GM18507 (cell line): Measurements from ENCODE around the gene ABCG8.

Source experiments
- DNase-seq: peaks from one replicate; pipeline ENCODE4 v3.0.0; 2011; ENCODE audit warnings: low read depth; ENCODE audit not compliant: insufficient read length; ENCODE audit errors: extremely low spot score
- FAIRE-seq: peaks from 2 replicates; lab custom pipeline; 2011; peaks lifted over from hg19 to GRCh38; lab: Jason Lieb, UNC

The ABCG8 gene

DNA sequence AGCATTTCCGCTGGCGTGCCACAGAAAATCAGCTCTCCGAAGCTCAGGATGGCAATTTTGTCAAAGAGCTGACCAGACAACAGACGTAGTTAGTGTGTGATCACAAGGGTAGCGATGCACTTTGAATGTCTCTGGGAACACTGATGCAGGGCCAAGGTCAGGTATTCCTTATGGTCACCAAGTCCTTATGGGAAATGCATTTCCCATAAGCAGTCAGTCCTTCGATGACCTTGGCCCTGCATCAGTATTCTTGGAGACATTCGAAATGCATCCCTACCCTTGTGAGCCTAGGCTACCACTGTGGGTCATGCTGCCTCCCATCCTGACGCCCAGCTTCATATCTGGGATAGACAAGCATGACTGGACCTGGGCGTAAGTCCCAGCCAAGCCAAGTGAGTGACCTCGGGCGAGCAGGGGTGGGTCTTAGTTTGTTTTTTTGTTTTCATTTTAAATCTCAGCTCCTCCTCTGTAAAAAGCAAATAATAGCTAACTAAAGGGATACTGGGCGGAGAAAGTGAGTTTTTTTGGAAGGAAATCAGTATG is 13.7 kb upstream of the ABCG8 start:
- DNase-seq (no peak), FAIRE-seq (no peak)

DNA sequence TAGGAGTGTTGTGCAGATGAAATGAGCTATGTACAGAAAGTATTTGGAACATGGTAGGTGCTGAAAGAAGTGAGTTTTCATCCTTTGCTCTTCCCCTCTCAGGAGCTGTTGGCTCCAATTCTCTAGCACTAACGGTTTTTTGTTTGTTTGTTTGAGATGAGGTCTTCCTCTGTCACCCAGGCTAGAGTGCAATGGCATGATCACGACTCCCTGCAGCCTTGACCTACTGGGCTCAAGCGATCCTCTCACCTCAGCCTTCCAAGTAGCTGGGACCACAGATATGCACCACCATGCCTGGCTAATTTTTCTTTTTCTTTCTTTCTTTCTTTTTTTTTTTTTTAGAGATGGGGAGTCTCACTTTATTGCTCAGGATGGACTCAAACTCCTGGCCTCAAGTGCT is 12.9 kb upstream of the ABCG8 start:
- FAIRE-seq (no peak), DNase-seq (no peak)

DNA sequence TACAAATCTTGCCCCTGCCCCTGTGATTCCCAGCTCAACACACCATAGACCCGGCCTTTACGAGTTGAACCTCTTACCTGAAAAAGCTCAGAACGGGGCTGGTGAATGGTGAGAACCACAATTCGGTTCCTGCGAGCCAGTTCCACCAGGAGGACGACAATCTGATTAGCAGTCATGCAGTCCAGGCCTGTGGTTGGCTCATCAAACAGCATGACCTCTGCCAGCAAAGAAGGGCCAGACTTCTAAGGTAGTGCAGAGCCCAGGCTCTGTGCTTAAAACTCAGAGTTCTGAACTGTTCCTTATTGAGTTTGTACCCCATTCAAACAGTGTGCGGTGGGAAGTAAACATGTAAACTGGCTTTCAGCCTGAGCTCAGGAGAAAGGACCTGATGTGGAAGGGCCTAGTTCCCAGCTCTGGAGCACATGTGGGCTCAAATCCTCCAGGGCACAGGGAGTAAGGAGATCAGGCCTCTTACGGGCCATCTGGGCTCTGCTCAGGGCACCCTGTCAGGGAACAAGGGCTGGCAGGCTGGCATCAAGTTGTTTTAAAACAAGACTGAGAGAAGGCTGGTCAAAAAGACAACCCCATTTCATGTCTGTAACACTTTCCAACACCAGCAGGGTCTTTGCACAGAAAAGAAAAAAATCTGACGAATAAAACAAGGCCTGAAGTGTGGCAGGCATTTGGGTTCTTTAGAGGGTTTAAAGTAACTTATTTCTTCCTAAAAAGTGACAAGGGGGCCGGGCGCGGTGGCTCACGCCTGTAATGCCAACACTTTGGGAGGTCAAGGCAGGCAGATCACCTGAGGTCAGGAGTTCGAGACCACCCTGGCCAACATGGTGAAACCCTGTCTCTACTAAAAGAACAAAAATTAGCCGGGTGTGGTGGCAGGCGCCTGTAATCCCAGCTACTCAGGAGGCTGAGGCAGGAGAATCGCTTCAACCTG is 12.2 kb upstream of the ABCG8 start:
- FAIRE-seq, result no peak
- DNase-seq, result no peak

DNA sequence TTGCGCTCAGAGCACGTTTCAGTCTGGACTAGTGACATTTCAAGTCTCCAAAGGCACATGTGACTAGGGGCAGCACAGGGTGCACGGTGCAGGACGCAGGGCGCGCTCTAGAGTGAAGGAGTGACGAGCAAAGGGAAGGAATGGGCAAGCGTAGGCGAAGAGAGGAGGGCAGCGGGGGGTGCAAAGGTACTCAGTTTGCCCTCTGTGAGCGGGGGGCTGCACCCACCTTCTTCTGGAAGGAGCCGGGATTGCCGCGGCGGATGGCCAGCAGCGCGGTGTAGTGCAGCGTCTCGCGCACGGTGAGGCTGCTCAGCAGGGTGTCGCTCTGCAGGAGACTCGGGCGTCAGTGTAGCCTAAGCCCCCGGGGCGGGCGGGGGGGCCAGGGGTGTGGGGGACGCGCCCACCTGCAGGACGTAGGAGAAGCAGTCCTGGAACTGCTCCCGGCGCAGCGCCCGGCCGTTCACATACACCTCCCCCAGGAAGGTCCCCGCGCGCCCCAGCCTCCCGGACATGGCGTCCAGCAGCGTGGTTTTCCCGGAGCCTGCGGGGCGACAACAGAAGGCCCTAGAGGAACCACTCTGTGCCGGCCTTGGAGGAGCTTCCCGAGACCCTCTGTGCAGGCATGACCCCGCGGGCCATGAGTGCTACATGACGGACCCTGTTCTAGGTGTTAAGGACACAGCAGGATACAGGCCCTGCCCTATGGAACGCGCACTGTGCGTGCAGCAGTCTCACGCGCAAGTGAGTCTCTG is 7.1 kb upstream of the ABCG8 start:
- DNase-seq (no peak), FAIRE-seq (no peak)

DNA sequence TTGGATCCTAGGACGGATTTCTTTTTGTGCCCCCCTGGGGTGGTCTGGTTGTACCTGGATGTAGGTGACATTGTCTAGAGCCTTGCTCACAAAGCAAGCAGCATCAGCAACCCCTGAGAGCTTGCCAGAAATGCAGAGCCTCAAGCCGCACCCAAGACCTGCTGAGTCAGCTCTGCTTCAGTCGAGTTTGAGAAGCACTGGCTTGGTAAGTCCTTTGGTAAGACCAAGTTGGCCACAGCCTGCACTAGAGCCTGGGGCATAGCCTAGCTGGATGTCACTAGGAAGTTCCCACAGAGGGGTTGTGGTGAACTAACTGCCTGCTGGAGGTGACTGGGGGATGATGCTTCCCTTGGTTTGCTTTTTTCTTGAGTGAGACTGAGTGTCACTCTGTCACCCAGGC is 6.3 kb upstream of the ABCG8 start:
- DNase-seq, result no peak
- FAIRE-seq, result no peak

DNA sequence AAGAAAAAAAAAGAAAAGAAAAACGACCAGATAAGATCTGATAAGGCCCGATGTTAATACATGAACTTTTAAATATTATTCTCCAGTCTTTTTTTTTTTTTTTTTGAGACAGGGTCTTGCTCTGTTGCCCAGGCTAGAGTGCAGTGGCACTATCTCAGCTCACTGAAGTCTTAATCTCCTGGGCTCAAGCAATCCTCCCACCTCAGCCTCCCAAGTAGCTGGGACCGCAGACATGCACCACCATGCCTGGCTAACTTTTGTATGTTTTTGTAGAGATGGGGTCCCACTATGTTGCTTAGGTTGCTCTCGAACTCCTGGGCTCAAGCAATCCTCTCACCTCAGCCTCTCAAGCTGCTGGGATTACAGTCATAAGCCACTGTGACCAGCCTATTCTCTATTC is 1.7 kb upstream of the ABCG8 start:
- FAIRE-seq (no peak), DNase-seq (no peak)

DNA sequence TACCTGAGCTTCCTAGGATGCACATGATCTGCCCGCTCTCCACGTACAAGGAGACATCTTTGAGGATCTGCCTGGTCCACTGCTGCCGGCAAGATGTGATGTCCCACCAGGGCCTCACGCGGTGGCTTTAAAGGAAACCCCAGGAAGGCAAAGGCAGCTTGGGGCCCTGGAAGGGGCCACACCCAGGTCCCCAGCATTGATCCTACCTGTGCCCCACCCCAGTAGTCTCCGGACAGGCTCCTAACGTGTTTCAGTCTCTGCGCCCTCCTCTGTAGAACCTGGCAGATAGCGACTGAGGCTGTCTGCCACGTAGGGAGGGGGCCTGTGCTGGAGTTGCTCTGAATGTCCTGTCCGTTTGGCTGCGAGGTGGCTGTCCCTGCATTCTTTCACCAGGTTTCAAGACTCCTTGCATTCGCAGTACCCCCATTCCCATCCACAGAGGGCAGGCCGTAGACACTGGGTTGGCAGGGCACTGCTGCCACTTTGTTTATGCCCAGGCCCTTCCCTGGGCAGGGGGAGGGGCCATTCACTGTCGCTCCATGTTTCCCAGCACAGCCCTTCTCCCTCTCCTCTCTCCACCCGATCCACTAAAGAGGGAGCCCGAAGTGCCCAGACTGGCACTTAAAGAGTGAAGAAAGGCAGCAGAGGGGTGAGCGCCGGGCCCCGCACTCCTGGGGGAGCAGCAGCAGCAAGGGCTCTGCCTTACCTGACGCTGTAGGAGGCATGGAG is 776 bp upstream of the ABCG8 start:
- no peak for FAIRE-seq

DNA sequence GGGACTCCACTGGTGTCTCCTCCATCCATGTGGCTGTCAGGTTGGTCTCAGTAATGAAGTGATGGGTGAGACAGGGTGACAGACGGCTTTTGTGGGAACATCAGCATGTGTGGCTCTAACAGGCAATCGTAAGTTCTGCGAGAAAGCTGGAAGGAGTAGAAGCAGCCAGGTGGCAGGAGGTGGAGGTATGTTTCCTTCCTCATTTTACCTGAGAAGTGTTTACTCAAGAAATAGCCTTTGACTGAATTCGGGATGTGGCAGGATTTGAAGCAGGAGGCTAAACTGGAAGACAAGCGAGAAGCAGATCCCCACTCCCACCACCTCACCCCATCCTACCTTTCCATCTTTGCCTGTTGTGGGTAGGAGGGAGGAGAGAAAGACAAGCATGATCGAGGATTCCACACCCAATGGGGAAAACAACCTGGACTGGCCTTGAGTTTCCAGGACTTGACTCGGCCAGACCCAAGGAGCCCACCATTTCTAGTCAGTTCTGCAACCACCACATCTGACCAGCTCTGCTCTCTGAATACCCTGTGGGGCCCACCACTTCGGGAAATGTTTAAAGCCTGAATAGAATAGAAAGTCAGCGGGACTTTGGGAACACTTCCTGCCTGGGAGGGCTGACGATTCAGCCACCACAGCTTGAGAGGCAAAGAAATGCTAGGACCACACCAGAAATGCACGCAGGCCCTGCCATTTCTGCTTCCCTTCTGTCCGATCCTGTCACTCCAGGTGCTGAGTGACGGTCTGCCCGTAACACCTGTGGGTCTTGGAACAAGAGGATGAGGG is 1.2 kb downstream of the ABCG8 start:
- FAIRE-seq (no peak), DNase-seq (no peak)

More for the DNA sequence above, 776 bp upstream of the ABCG8 start:
- DNase-seq, result no peak

DNA sequence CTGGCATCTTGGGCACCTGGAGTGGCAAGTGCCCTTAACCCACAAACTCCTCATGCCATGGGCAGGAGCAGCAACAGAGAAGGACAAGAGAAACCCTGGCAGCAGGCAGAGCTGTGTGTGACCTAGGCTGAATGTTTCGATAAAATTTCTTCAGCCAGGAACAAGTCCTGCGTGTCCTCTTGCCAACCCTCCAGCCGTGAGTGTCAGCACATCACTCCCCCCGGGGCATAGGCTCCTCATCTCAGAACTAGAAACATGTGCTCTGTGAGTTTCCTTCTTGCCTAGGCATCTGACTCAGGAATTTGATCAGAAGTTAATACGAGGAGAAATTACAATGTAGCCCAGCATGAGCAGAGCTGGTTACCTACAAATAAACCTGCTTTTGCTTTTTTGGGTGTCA is 2.2 kb downstream of the ABCG8 start:
- FAIRE-seq (no peak), DNase-seq (no peak)

DNA sequence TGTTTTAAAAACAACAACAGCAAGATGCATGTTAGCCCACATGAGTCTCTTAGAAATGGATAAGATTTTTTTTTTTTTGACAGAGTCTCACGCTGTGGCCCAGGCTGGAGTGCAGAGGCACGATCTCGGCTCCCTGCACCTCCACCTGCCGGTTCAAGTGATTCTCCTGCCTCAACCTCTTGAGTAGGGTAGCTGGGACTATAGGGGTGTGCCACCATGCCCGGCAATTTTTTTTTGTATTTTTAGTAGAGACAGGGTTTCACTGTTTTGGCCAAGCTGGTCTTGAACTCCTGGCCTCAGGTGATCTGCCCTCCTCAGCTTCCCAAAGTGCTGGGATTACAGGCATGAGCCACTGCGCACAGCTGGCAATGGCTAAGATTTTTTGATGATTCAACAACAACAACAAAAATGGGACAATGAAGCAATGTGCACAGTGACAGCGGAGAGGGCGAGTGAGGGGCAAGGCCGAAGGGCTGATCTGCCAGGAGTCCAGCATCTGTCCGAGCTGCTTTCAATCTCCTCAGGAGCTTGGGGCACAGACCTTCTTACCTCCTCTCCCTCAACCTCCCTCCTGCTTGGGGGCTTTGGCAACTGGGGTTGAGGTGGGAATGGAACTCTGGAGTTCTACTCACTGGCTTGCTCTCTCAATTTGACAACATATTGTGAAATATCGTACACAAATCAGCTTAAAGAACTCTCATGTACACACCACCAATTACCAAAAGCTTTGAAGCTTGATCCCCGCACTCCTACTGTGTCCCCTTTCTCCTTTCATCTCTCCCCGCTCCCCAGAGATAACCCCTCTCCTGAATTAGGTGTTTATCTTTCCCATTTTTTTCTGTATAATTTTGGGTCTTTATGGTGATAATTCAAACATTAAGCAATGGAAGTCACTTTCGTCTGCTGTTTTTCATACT is 3.4 kb downstream of the ABCG8 start:
- no peak for DNase-seq
- no peak for FAIRE-seq

DNA sequence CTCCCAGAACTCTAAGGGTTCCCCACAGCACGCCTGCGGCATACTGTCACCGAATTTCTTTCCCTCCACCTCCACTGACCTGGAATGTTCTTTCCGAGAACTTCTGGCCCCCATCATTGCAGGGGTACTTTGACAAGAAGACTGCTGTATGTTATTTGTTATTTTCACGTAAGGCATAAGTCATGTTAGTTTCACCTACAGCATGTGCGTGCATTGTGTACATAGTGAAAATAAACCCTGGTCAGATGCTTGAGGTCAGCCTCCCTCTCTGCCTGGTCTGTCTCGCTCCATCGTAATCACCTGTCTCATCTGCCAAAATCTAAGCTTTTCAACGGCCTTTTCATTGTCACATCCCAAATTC is 4.1 kb downstream of the ABCG8 start:
- DNase-seq (no peak), FAIRE-seq (no peak)

DNA sequence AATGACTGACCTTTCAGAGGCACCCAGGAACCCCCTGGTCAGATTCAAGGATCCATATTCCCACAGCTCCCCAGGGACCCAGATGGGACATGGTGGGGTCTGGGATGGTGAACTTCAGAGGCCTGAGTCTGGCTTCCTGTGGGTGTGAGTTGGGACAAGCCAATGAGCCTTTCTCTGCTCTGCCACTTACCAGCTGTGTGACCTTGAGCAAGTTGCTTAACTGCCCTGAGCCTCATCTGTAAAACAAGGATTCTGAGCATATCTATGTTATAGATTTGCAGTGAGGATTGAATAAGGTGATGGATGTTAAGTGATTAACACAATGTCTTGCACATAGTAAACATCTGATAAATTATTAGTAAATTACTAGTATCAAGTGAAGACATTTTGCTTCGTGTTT is 6.4 kb downstream of the ABCG8 start:
- FAIRE-seq (no peak), DNase-seq (no peak)

DNA sequence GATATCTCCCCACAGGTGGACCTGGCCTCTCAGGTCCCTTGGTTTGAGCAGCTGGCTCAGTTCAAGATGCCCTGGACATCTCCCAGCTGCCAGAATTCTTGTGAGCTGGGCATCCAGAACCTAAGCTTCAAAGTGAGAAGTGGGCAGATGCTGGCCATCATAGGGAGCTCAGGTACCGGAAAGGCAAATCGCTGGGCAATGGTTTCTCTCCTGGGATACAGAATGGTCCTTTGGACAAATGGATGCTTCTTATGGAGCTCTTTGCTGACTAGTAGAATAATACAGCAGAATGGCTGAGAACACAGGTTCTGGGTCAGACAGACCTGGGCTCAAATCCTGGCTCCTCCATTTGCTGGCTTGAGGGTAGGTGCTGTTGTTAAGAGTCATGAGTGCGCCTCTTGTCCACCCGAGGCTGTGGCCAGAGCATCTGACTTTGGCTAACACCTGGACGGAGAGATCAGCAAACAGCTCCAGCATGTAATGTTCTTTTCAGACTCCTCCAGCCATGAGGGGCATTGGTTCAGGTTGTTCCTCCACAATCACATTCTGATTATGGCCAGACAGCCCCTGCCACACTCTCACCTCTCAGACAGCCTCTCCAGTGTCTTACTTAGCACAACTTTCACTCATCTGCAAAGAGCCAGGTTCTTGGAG is 7.5 kb downstream of the ABCG8 start:
- DNase-seq (no peak), FAIRE-seq (no peak)

DNA sequence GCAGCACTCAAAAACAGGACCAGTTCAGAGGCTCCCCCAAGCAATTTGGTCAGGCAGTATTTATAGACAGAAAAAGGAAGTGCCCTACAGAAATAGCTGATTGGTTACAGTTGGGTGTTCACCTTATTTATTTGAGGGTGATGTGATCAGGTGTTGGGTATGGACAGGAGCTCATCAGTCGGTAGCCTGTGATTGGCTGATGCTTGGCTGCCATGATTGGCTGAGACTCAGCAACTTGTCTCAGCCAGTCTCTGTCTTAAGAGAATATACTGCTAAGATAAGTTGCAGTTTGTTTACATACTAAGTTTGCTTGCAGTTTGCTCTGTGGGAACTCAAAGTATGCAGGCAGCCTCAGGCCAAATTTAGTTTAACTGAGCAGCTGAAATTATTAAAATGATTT is 9.4 kb downstream of the ABCG8 start:
- FAIRE-seq, result no peak
- no peak for DNase-seq

DNA sequence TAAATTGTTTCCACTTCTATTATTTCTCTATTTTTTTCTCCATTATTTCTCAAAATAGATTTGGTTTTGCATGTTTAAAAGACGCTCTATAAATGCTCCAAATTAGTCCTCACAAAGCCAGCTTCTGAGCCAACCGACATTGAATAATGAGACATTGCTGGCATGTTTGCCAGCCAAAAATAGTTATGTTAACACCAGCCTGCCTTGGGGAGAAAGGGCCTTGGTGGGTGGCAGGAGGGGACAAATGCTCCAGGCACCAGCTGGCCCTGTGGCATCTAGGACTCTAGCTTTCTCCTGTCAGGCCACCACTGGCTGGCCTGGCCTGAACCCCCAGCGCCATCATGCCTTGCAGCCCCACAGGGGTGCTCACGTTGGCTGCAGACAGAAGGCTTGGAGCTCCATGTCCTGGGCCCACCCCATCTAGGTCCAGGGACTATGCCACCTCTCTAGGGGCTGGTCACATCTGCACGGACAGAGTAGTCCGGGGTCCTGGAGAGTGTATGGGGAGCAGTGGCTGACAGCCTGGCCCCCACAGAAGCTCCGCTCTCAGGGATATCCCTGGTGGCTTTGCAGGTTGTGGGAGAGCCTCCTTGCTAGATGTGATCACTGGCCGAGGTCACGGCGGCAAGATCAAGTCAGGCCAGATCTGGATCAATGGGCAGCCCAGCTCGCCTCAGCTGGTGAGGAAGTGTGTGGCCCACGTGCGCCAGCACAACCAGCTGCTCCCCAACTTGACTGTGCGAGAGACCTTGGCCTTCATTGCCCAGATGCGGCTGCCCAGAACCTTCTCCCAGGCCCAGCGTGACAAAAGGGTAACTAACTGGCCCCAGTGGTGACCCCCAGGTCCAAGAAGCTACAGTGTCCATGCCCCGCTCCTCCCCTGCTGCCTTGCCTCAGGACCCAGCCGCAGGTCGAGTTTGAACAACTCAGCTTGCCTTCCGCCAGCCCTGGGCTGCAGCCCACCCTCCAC is 12.5 kb downstream of the ABCG8 start:
- no peak for DNase-seq
- no peak for FAIRE-seq

DNA sequence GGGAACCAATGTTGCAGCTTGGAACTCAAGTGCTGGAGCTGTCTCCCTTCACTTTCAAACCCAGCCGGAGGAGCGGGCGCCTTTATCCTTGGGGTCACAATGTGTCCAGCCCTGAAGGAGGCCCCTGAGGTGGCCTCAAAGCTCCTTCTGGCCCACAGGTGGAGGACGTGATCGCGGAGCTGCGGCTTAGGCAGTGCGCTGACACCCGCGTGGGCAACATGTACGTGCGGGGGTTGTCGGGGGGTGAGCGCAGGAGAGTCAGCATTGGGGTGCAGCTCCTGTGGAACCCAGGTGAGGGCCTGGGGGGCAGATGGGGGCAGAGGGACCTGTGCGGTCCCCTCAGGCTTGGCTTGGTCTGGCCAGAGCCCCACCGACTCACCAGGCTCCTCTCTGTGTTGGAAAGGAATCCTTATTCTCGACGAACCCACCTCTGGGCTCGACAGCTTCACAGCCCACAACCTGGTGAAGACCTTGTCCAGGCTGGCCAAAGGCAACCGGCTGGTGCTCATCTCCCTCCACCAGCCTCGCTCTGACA is 13.5 kb downstream of the ABCG8 start:
- DNase-seq (no peak), FAIRE-seq (no peak)
